NCI-H774 (cell line): ENCODE data around the gene TMEM119.
"Not testable (repeated sequence)": the region's sequence is repeated elsewhere in the genome, so short reads cannot be mapped to it uniquely, and the experiment has no call there.

Source experiments
- DNase-seq: peaks from one replicate; lab custom pipeline; 2025; lab: John Stamatoyannopoulos, UW

The TMEM119 gene

GRCh38 chr12:108634341-108634751, 36.5 kb upstream of the TMEM119 start:
- DNase-seq = no peak

DNA sequence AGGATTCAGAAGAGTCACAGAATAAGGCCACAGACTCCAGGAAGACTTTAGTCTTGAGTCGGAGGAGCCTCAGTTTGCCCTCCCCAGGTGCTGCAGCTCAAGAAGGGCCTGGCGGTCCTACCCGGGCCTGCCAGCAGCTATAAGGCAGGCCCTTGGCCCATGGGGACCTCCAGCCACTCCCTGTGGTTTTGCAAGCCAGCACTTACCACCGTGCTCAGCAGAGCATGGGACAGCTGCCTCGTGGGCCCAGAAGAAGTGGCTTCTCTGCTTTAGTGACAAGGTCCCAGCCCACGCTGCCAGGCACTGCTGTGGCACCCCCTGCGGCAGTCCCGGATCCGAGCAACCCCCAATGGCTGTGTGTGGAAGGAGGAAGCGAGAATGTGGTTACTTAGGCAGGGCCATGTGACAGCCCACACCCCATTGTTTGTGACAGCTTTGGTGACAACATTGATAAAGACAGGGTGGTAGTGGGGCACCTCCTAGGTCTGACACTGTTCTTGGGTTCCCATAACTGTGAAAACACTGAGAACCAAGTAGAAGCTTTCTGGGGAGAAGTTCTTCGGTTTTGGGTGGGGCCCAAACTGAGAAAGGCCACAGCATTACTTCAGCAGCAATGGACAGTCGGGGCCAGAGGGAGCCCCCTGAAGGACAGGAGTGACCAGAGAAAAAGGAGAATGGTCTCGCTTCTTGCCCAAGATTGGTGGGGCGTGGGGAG, 35.8 kb upstream of the TMEM119 start, which contains the start of gene SELPLG:
Gene SELPLG (minus strand): TSS at position 361 of the 715 bp plus-strand sequence. CDS start 9,587 bp downstream, outside the sequence.
- DNase-seq = no peak

DNA sequence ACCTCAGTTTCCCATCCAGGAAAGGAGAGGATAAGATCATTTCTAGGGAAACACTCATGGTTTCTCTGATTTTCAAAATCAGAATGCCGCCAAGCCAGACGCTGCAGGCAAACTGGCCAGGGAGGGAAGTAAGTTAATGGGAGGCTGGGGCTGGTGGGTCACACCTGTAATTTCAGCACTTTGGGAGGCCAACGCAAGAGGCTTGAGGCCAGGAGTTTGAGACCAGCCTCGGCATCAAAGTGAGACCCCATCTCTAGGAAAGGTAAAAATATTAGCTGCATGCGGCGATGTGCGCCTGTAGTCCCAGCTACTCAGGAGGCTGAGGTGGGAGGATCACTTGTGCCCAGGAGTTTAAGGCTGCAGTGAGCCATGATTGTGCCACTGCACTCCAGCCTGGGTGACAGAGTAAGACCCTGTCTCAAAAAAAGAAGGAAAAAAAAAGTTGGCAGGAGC, 35.2 kb upstream of the TMEM119 start:
- DNase-seq = no peak

- DNase-seq = not testable (repeated sequence)
These were observed 33.4 kb upstream of the TMEM119 start for GRCh38 chr12:108631261-108631660.

- DNase-seq = no peak
These were observed 32.8 kb upstream of the TMEM119 start for GRCh38 chr12:108630481-108631207.

GRCh38 chr12:108629824-108630476, 32.1 kb upstream of the TMEM119 start:
- DNase-seq = no peak

GRCh38 chr12:108629151-108629550, 31.3 kb upstream of the TMEM119 start:
- no peak for DNase-seq

- no peak for DNase-seq
These were observed 29.4 kb upstream of the TMEM119 start for GRCh38 chr12:108627134-108627920.

DNA sequence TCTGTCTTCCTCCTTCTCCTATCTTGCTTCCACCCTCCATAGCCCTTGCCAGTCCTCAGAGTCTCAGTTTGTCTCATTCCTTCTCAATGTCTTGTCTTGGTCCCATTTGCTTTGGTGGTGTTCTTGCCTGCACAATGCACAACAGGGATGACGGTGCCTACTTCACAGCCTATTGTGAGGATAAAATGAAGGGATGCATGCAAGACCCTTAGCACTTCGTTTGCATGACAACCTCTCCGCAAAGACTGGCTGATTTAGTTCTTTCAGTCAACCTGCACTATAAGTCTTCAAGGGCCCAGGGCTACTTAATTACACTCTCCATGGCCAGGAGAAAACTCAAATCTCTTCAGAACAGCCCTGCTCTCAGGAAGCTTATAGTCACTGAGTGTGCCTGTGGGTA, 27.3 kb upstream of the TMEM119 start:
- DNase-seq = no peak

GRCh38 chr12:108623577-108623976, 25.7 kb upstream of the TMEM119 start:
- DNase-seq = no peak

- DNase-seq = no peak
These were observed 25.1 kb upstream of the TMEM119 start for GRCh38 chr12:108622921-108623514.

GRCh38 chr12:108622421-108622820, 24.5 kb upstream of the TMEM119 start:
- peak; percentile 58 for DNase-seq

DNA sequence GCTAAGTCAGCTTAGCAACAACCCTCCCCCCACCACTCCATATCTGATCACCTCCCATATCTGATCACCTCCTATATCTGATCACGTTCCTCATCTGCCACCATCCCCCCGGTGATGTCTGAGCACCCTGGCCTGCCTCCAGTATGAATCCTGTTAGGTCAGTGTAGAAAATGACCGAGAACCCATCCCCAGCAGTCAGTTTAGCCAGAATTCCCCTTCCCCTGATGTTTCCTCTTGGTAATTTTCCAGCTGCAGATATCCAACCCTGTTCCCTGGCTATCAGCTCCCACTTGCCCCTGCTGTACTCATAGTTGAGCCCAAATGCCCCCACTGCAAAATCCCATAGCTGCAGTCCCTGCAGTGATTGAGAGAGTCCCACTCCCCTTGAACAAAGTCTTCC, 23.3 kb upstream of the TMEM119 start:
- no peak for DNase-seq

- DNase-seq = no peak
These were observed 22.5 kb upstream of the TMEM119 start for GRCh38 chr12:108620236-108620879.

DNA sequence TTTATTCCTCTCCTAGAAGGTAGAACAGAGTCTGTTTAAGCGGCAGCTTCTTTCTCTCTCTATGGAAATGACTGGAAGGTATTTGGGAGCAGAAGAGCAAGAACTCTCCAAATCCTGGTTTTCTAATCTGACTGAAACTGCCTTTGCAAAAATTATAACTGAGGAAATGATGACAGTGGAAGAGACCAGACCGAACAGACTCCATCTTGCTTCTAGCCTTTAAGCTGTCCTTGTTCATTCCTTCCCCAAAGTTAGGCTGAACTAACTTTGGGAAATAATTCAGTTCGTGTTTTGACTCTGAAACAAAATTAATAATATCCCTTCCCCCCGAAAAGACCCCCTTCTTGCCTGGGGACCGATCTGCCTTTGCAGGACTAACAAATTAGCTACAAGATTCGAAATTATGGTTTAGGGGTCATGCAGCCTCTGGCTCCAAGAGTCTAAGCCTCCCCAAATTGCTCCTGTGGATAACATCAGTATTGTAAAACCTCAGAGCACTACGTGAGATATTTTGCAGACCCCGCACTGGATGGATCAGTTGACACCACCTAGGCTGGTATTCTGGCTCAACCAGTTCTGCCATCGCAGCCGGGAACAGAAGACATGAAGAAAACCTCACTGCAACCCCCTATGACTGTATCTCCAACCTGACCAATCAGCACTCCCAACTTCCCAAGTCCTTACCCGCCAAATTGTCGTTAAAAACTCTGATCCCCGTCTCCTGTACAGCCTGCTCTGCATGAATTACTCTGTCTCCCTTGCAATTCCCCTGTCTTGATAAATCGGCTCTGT, 21.7 kb upstream of the TMEM119 start:
- DNase-seq = no peak

DNA sequence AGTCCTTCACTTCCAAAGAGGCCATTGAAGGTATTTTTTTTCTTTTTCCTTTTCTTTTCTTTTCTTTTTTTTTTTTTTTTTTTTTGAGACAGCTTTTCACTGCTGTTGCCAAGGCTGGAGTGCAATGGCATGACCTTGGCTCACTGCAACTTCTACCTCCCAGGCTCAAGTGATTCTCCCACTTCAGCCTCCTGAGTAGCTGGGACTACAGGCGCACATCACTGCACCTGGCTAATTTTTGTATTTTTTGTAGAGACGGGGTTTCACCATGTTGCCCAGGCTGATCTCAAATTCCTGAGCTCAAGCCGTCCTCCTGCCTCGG, 21.0 kb upstream of the TMEM119 start:
- DNase-seq = not testable (repeated sequence)

- DNase-seq = peak; percentile 72
These were observed 20.4 kb upstream of the TMEM119 start for GRCh38 chr12:108618079-108618952.

GRCh38 chr12:108616941-108617858, 19.3 kb upstream of the TMEM119 start:
- DNase-seq = no peak
